Endothelial cell of umbilical vein (primary cell): ENCODE data around the gene HEATR5A.

ENCODE experiments used
- FOS ChIP-seq: IDR thresholded peaks from 2 replicates; pipeline ENCODE4 v1.6.1; 2011; ENCODE audit warnings: mild to moderate bottlenecking, low read length, moderate library complexity, borderline replicate concordance; ENCODE audit not compliant: insufficient read depth
- POLR2A ChIP-seq: IDR thresholded peaks from 2 replicates; pipeline ENCODE4 v1.6.1; 2012; ENCODE audit warnings: low read depth, mild to moderate bottlenecking, control low read depth, low read length
- POLR2AphosphoS5 ChIP-seq: IDR thresholded peaks from 2 replicates; pipeline ENCODE4 v1.6.1; 2012; ENCODE audit warnings: low read depth, mild to moderate bottlenecking, control low read depth, low read length, moderate library complexity; ENCODE audit not compliant: insufficient read depth
- TF ChIP-seq, protein P1 (sequence below), 2 donors: IDR thresholded peaks; 1 replicate in 1 of 2; 2 replicates in 1 of 2; pipeline ENCODE4 v1.5.1; 2011; ENCODE audit warnings: low read length in 2 of 2, mild to moderate bottlenecking in 2 of 2, moderate library complexity in 2 of 2, control low read depth in 1 of 2, inconsistent platforms in 1 of 2, low read depth in 1 of 2; ENCODE audit not compliant: insufficient read depth in 1 of 2; ENCODE audit errors: extremely low read depth in 1 of 2

DNA sequence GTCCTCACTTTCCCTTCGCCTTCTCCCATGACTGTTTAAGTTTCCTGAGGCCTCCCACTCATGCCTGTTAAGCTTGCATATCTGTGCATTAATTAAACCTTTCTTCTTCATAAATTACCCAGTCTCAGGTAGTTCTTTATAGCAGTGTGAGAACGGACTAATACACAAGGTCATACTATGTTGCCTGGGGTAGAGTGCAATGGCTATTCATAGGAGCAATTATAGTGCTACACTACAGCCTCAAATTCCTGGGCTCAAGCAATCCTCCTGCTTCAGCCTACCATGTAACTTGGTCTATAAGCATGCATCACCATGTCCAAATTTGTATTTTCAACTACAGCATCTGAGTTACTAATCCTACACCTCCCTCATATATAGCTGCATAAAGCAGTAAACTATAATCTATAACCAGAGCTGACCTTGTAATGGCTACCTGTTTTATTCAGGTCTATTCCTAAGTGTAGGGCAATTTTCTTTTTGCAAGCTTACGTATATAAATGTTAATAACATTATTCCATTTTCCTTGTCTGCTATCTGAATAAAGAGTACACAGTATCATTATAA is 18.9 kb downstream of the HEATR5A start:
- TF ChIP-seq, protein P1, sequence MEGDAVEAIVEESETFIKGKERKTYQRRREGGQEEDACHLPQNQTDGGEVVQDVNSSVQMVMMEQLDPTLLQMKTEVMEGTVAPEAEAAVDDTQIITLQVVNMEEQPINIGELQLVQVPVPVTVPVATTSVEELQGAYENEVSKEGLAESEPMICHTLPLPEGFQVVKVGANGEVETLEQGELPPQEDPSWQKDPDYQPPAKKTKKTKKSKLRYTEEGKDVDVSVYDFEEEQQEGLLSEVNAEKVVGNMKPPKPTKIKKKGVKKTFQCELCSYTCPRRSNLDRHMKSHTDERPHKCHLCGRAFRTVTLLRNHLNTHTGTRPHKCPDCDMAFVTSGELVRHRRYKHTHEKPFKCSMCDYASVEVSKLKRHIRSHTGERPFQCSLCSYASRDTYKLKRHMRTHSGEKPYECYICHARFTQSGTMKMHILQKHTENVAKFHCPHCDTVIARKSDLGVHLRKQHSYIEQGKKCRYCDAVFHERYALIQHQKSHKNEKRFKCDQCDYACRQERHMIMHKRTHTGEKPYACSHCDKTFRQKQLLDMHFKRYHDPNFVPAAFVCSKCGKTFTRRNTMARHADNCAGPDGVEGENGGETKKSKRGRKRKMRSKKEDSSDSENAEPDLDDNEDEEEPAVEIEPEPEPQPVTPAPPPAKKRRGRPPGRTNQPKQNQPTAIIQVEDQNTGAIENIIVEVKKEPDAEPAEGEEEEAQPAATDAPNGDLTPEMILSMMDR (IDR thresholded peaks at IDR 0.05; ENCODE audit: extremely low read depth in 1 of 2, insufficient read depth in 1 of 2, low read depth in 1 of 2, low read length in 2 of 2): no peak
- no peak for TF ChIP-seq POLR2A
- TF ChIP-seq POLR2AphosphoS5: no peak
- TF ChIP-seq FOS: no peak
